NT2/D1 (cell line): Measurements from ENCODE around the gene PIM2.

Experiments used
- SUZ12 ChIP-seq: IDR thresholded peaks from 2 replicates; pipeline ENCODE4 v1.6.1; 2011; ENCODE audit not compliant: insufficient read length, insufficient read depth; ENCODE audit errors: extremely low read depth
- ZNF274 ChIP-seq: IDR thresholded peaks from 2 replicates; pipeline ENCODE4 v1.6.1; 2011; ENCODE audit warnings: mild to moderate bottlenecking, low read depth, low read length

GRCh38 chrX:48945517-48946348 is 26.9 kb upstream of the PIM2 start:
- TF ChIP-seq ZNF274: no peak
- TF ChIP-seq SUZ12: no peak
